Camera-type eye (tissue), 1 donor: ENCODE measurements around the gene RFPL2. TPM values are rescaled to one million over a fixed set of nuclear protein-coding genes. Genes with fewer than 3 reads are reported as not detected.

Experiments used
- total RNA-seq: library from RNA; depleted of rRNA; stranded (reverse); fragments of >200 nt; gene quantifications from one replicate; pipeline ENCODE4 v1.2.3, GENCODE V29; 2014

The RFPL2 gene
- not detected for total RNA-seq

GRCh38 chr22:32204856-32205722 is at the start of gene RFPL2:
Gene RFPL2 (minus strand): TSS chr22:32205073. CDS start chr22:32202451, 2,622 bp downstream.

GRCh38 chr22:32158712-32159533 is 46.0 kb downstream of the RFPL2 start, which contains the start of gene C22orf42:
Gene C22orf42 (minus strand): TSS chr22:32159303. CDS start chr22:32159215, 88 bp downstream.

Other genes starting within 250 kb of the RFPL2 start
- 0.82 TPM for gene SLC5A1, start 161.8 kb downstream of the RFPL2 start, total RNA-seq
- gene C22orf42, start 45.8 kb downstream of the RFPL2 start, total RNA-seq: not detected
- 0.82 TPM for gene SLC5A4, start 50.3 kb upstream of the RFPL2 start, total RNA-seq
- gene RFPL3, start 152.8 kb upstream of the RFPL2 start, total RNA-seq: not detected
- gene RTCB, start 207.2 kb upstream of the RFPL2 start, total RNA-seq: 86.5 TPM